A673 (cell line): ENCODE data around the gene TMSB4X. TPM values are rescaled to one million over a fixed set of nuclear protein-coding genes. Genes with fewer than 3 reads are reported as not detected.

Source experiments
- BruUV-seq: library from RNA; stranded (reverse); fragments of 400-500 nt; replicated peaks from 2 replicates; lab custom pipeline; 2021; lab: Mats Ljungman, UMichigan
- CTCF ChIA-PET: fragments of 300-600 bp; sonication (Branson Sonifier 250); formaldehyde crosslinking; loops from one replicate; lab custom pipeline; 2022; ENCODE audit warnings: antibody characterized with exemption; lab: Charles Lee
- POLR2A ChIA-PET: fragments of 300-600 bp; sonication (Branson Sonifier 250); formaldehyde crosslinking; loops from one replicate; lab custom pipeline; 2022; ENCODE audit warnings: antibody characterized with exemption; ENCODE audit not compliant: low non-redundant PET; lab: Charles Lee
- DNase-seq: peaks from one replicate; pipeline ENCODE4 v3.0.0-alpha.2; 2015; ENCODE audit warnings: low spot score
- H3K27ac ChIP-seq: fragments of 200-600 bp; sonication (generic); 2 replicates; pipeline ENCODE4 v1.5.1; 2016; ENCODE audit warnings: mixed run types, low read depth, mild to moderate bottlenecking, mixed read lengths, antibody characterized with exemption, low read length; ENCODE audit not compliant: poor library complexity, severe bottlenecking
- H3K27me3 ChIP-seq: fragments of 200-600 bp; sonication (generic); replicated peaks from 2 replicates; pipeline ENCODE4 v1.6.1; 2017; ENCODE audit warnings: mixed run types, low read depth, mild to moderate bottlenecking, mixed read lengths, antibody characterized with exemption, low read length; ENCODE audit not compliant: insufficient read depth, poor library complexity
- H3K36me3 ChIP-seq: fragments of 200-600 bp; sonication (generic); 2 replicates; pipeline ENCODE4 v1.6.1; 2016; ENCODE audit warnings: mixed run types, mild to moderate bottlenecking, mixed read lengths, antibody characterized with exemption, low read length; ENCODE audit not compliant: insufficient read depth, poor library complexity, severe bottlenecking
- H3K4me1 ChIP-seq: fragments of 200-600 bp; sonication (generic); 2 replicates; pipeline ENCODE4 v1.6.1; 2017; ENCODE audit warnings: mixed run types, mild to moderate bottlenecking, mixed read lengths, antibody characterized with exemption, low read length; ENCODE audit not compliant: insufficient read depth, poor library complexity, severe bottlenecking
- H3K4me3 ChIP-seq: fragments of 200-600 bp; sonication (generic); 2 replicates; pipeline ENCODE4 v1.5.1; 2016; ENCODE audit warnings: low read depth, mixed run types, mild to moderate bottlenecking, mixed read lengths, low read length; ENCODE audit not compliant: poor library complexity, severe bottlenecking
- H3K9me3 ChIP-seq: fragments of 200-600 bp; sonication (generic); 2 replicates; pipeline ENCODE4 v1.6.1; 2016; ENCODE audit warnings: mixed run types, low read depth, mild to moderate bottlenecking, mixed read lengths, antibody characterized with exemption, low read length; ENCODE audit not compliant: poor library complexity, severe bottlenecking
- CTCF ChIP-seq: fragments of 300-800, 200-600 bp; sonication (generic); conservative IDR thresholded peaks from 2 replicates; pipeline ENCODE4 v1.5.1; 2017; ENCODE audit warnings: low read depth, mild to moderate bottlenecking, antibody characterized with exemption, low read length, moderate library complexity, mixed read lengths
- EZH2 ChIP-seq: fragments of 200-600 bp; sonication (generic); IDR thresholded peaks from 2 replicates; pipeline ENCODE4 v1.6.1; 2017; ENCODE audit warnings: borderline replicate concordance, low read depth, mild to moderate bottlenecking, mixed read lengths, antibody characterized with exemption, low read length; ENCODE audit not compliant: poor library complexity, severe bottlenecking
- intact Hi-C: fragments of 100-400 bp; cut with micrococcal nuclease; formaldehyde crosslinking; loops from one replicate; pipeline ENCODE4 v1.10.0; 2022; ENCODE audit not compliant: unreplicated experiment
- total RNA-seq: library from RNA; stranded (reverse); gene quantifications from 2 replicates; pipeline ENCODE4 v1.2.3, GENCODE V29; 2021

Gene TMSB4X
- total RNA-seq, 1 experiment from 2014 or later = 1,093 TPM

- BruUV-seq = no TSS peak
- POLR2A ChIA-PET = no interaction called here
- intact Hi-C loops = no loop called here
- no peaks in the 10 kb centered on the region for H3K27me3 ChIP-seq
- no peaks in the 10 kb centered on the region for H3K9me3 ChIP-seq
- no peaks in the 10 kb centered on the region for H3K4me1 ChIP-seq
- no peak for TF ChIP-seq EZH2
- no peak for TF ChIP-seq CTCF
- H3K36me3 ChIP-seq = no peaks in the 10 kb centered on the region
- no peak overlapping the region for H3K27ac ChIP-seq
- DNase-seq = no peak
- CTCF ChIA-PET = no interaction called here
- no peak overlapping the region for H3K4me3 ChIP-seq
Measured at GRCh38 chrX:13008189-13008533, 33.3 kb downstream of the TMSB4X start.

DNA sequence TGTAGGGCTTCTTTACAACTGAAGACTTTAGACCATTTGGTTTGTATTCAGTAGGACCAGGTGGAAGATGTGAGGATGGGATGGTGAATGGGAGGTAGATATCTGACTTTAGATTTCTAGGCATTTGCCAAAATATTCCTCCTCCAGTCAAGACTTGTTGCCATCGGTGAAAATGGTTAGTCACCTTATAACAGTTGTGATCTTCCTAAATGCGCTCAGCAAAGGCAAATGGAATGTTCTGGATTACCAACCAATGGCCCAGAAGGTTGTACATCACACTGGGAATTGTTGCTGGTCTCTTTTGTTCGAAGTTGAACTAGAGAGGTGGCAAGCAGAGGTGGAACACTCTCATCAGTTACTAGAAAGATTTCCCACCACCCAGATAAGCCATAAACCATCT is 33.9 kb downstream of the TMSB4X start:
- no peak for DNase-seq
- POLR2A ChIA-PET = no interaction called here
- no peaks in the 10 kb centered on the region for H3K4me1 ChIP-seq
- H3K9me3 ChIP-seq = no peaks in the 10 kb centered on the region
- no peaks in the 10 kb centered on the region for H3K36me3 ChIP-seq
- no peaks in the 10 kb centered on the region for H3K27me3 ChIP-seq
- no TSS peak for BruUV-seq
- CTCF ChIA-PET = no interaction called here
- TF ChIP-seq EZH2 = no peak
- no peak for TF ChIP-seq CTCF
- H3K4me3 ChIP-seq = no peak overlapping the region
- no peak overlapping the region for H3K27ac ChIP-seq
- intact Hi-C loops = no loop called here

DNA sequence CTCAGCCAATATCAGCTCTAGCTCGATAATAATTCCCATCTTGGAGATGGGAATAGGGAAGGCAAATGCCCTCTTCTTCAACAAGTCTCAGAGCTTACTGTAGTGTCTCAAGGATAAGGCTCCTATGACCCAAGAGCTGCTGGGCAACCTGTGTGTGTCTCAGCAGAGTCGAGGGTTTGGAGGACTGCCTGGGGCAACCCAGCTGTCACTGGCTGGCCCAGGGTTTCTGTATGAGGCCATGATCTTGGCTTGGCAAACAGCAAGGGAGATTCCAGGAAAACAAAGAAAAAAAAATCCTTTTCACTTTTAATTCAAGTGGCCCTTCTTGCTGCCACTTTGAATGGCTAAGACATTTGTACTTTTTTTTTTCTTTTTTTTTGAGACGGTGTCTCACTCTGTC is 34.4 kb downstream of the TMSB4X start:
- Histone ChIP-seq H3K4me3 (no peak overlapping the region), H3K27me3 (no peaks in the 10 kb centered on the region), H3K27ac (no peak overlapping the region), H3K4me1 (no peaks in the 10 kb centered on the region), H3K9me3 (no peaks in the 10 kb centered on the region), H3K36me3 (no peaks in the 10 kb centered on the region)
- DNase-seq = no peak
- POLR2A ChIA-PET = no interaction called here
- BruUV-seq = no TSS peak
- intact Hi-C loops = no loop called here
- no peak for TF ChIP-seq EZH2
- TF ChIP-seq CTCF = no peak
- CTCF ChIA-PET = no interaction called here
